Measurements from ENCODE around the gene PDK1. TPM values are rescaled to one million over a fixed set of nuclear protein-coding genes. Genes with fewer than 3 reads are reported as not detected.
A peak's percentile ranks its signal among the peaks of the same experiment; 100 is the strongest.

PDK1 gene
- total RNA-seq, 1 donor, result 9.1 TPM

GRCh38 chr2:172655091-172655837 lies 99.4 kb downstream of the PDK1 start:
- no peak overlapping the region for H3K4me3 ChIP-seq (ENCODE audit: low read depth, low read length)
- TF ChIP-seq CTCF (IDR thresholded peaks at IDR 0.05; ENCODE audit: insufficient read depth, low read depth, low read length), result no peak
- peak; percentile 68 for DNase-seq (ENCODE audit: low read depth)

- no peak overlapping the region for H3K4me3 ChIP-seq (ENCODE audit: low read depth, low read length)
- peak; percentile 25 for DNase-seq (ENCODE audit: low read depth)
- no peak for TF ChIP-seq CTCF (IDR thresholded peaks at IDR 0.05; ENCODE audit: insufficient read depth, low read depth, low read length)
Measured at GRCh38 chr2:172655838-172656573, 100.1 kb downstream of the PDK1 start.

Small RNA genes lying within 50 kb of the gene (small RNA-seq; reads per million reads assigned to genes)
- gene RF00019, result not detected

Other genes with a start within 250 kb of the PDK1 start
- 58.0 and 131 TPM in 2 replicates for gene ITGA6, start 128.5 kb upstream of the PDK1 start, total RNA-seq
- gene RAPGEF4, start 179.8 kb downstream of the PDK1 start, total RNA-seq, result 1.3 and 2.6 TPM in 2 replicates